ENCODE data around the gene CDKN1B. TPM values are rescaled to one million over a fixed set of nuclear protein-coding genes. Genes with fewer than 3 reads are reported as not detected.

Gene CDKN1B
- total RNA-seq, 1 donor from 2014 or later: 84.2 TPM

DNA sequence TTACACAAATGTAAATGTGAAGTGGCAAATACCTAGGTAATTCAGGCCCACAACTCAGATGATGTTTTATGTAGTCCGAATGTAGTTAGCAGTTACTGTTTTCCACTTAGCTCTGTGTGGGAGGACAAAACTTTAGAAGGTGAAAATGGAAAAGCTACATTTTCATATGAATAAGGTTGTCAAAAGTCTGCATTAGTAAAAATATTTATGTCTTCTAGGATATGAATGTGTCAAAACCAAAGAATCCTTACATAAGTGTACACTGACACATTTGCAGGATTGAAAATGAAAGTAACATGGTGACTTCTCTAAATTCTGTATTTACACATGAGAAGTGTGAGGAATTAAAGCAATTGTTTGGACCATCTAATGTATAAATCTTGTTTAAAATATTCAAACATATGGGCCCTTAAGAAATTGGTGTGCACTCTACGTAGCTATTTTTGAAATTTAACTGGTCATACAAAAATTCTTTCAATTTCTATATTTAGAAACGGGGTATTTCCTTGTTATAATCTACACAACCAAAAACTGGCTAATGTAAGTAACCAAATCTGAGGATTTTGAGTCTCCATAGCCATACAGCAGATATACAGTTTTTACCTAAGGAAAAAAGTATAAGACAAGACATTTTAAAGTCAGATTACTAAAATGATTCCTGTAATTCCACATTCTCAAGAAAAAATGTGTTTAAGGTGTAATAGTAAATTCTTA, 5.4 kb downstream of the CDKN1B start:
- H3K9ac ChIP-seq: no peak overlapping the region
- peaks cover 78% of the 10 kb centered on the region for H3K79me2 ChIP-seq (ENCODE audit: low read depth)
- peaks cover 10% of the 10 kb centered on the region for H3K27me3 Mint-ChIP-seq (ENCODE audit: insufficient read depth, low read depth)
- no peaks in the 10 kb centered on the region for H3K9me3 Mint-ChIP-seq
- peaks cover 54% of the 10 kb centered on the region for H3K4me1 Mint-ChIP-seq
- H3K4me2 ChIP-seq: peak overlapping the region; percentile 97
- H3K4me3 ChIP-seq: peak overlapping the region; percentile 84
- peaks cover 45% of the 10 kb centered on the region for H3K4me1 ChIP-seq
- H3K27ac ChIP-seq: peak overlapping the region; percentile 99
- peaks cover 31% of the 10 kb centered on the region for H3K36me3 ChIP-seq
- H4K20me1 ChIP-seq (ENCODE audit: low read depth): peaks cover 48% of the 10 kb centered on the region
- H3K27me3 ChIP-seq: no peaks in the 10 kb centered on the region
- peaks cover 27% of the 10 kb centered on the region for H3K36me3 Mint-ChIP-seq
- peak overlapping the region; percentile 91 for H3K27ac Mint-ChIP-seq
- TF ChIP-seq, protein P1, sequence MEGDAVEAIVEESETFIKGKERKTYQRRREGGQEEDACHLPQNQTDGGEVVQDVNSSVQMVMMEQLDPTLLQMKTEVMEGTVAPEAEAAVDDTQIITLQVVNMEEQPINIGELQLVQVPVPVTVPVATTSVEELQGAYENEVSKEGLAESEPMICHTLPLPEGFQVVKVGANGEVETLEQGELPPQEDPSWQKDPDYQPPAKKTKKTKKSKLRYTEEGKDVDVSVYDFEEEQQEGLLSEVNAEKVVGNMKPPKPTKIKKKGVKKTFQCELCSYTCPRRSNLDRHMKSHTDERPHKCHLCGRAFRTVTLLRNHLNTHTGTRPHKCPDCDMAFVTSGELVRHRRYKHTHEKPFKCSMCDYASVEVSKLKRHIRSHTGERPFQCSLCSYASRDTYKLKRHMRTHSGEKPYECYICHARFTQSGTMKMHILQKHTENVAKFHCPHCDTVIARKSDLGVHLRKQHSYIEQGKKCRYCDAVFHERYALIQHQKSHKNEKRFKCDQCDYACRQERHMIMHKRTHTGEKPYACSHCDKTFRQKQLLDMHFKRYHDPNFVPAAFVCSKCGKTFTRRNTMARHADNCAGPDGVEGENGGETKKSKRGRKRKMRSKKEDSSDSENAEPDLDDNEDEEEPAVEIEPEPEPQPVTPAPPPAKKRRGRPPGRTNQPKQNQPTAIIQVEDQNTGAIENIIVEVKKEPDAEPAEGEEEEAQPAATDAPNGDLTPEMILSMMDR (IDR thresholded peaks at IDR 0.05): no peak
- TF ChIP-seq EZH2phosphoT487 (IDR thresholded peaks at IDR 0.05): no peak
- TF ChIP-seq EZH2 (IDR thresholded peaks at IDR 0.05): no peak
- DNase-seq (ENCODE audit: low spot score): no peak
- H3K9me3 ChIP-seq (ENCODE audit: low read depth): no peaks in the 10 kb centered on the region
- peaks cover 74% of the 10 kb centered on the region for H3F3A ChIP-seq (ENCODE audit: low read depth)
- no peak overlapping the region for H2AFZ ChIP-seq (replicated peaks)
- H3K4me3 Mint-ChIP-seq: peak overlapping the region; percentile 94

DNA sequence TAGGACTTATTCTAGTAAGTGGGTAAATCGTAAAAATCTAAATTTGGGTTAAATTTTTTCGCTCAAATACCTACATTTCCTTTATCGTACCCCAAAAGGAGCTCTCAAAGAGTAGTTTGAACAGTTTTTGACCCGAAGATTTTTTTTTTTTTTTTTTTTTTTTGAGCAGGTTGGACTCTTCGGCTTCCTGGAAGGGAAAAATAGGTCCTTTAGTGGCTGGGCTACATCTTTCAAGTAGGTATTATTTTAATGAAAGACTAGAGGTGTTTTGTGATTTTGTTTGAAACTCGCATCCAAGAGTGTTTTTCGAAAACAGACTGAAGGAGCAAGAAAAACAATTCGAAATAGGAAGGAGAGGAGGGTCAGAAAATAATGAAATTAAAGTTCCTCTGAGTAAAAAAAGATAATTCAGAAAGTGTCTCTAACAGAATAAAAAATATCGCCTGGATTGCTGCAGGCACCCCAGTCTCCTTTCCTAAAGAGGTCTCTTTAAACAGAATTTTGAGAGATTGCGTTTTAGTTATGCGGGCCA, 6.0 kb downstream of the CDKN1B start:
- Mint-ChIP-seq H3K27me3 (ENCODE audit: insufficient read depth, low read depth) (peaks cover 11% of the 10 kb centered on the region), H3K27ac (peak overlapping the region; percentile 91), H3K4me3 (peak overlapping the region; percentile 94), H3K9me3 (no peaks in the 10 kb centered on the region), H3K36me3 (peaks cover 23% of the 10 kb centered on the region), H3K4me1 (peaks cover 54% of the 10 kb centered on the region)
- Histone ChIP-seq H3K9ac (peak overlapping the region; percentile 42), H3K27ac (peak overlapping the region; percentile 99), H3F3A (ENCODE audit: low read depth) (peaks cover 73% of the 10 kb centered on the region), H3K4me1 (peaks cover 45% of the 10 kb centered on the region), H3K36me3 (peaks cover 31% of the 10 kb centered on the region), H3K79me2 (ENCODE audit: low read depth) (peaks cover 78% of the 10 kb centered on the region), H4K20me1 (ENCODE audit: low read depth) (peaks cover 45% of the 10 kb centered on the region), H3K4me2 (peak overlapping the region; percentile 97), H3K27me3 (no peaks in the 10 kb centered on the region), H3K4me3 (peak overlapping the region; percentile 84), H2AFZ (replicated peaks) (peak overlapping the region; percentile 7), H3K9me3 (ENCODE audit: low read depth) (no peaks in the 10 kb centered on the region)
- no peak for DNase-seq (ENCODE audit: low spot score)
- no peak for TF ChIP-seq EZH2 (IDR thresholded peaks at IDR 0.05)
- TF ChIP-seq EZH2phosphoT487 (IDR thresholded peaks at IDR 0.05): no peak
- TF ChIP-seq, protein P1 (IDR thresholded peaks at IDR 0.05): no peak

DNA sequence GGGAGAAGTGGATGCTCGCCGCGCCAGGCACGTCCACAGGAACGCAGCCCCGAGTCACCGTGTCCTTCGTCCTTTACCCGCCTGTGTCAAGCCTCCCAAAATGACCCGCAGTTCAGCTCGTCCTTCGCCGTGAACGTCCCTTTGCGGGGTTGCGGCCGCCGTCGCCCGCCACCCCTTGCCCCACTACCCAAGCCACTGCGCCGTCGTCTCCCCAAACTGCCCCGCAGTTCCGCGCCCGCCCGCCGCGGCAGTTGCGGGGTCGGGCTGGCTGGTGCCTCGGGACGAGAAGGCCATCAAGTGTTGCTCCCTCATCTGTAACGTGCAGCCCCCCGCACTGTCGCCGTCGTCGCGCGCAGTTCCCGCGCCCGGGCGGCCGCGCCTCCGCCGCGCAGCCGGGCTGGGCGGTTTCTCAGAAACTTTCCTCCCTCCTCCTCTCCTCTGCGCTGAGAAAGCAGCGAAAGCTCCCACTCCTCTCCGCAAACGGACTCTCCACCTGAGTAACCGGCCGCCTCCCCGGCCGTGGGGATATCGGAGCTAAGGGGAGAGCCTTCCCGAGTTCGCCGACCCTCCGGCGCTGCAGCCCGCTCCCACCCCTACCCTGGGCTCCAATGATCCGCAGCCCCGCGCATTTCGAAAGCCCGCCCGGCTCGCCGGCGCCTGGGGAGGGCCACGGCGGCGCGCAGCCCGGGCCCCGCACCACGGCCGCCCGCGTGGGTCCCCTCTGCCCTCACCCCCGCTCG, 6.7 kb downstream of the CDKN1B start:
- H3K27ac Mint-ChIP-seq: peak overlapping the region; percentile 91
- peaks cover 20% of the 10 kb centered on the region for H3K36me3 Mint-ChIP-seq
- H3K9me3 Mint-ChIP-seq: no peaks in the 10 kb centered on the region
- H3K27me3 ChIP-seq: no peaks in the 10 kb centered on the region
- H3K4me1 Mint-ChIP-seq: peaks cover 53% of the 10 kb centered on the region
- peaks cover 39% of the 10 kb centered on the region for H4K20me1 ChIP-seq (ENCODE audit: low read depth)
- H3K9me3 ChIP-seq (ENCODE audit: low read depth): no peaks in the 10 kb centered on the region
- H3K9ac ChIP-seq: peak overlapping the region; percentile 42
- H3K79me2 ChIP-seq (ENCODE audit: low read depth): peaks cover 75% of the 10 kb centered on the region
- H3K4me1 ChIP-seq: peaks cover 45% of the 10 kb centered on the region
- peaks cover 9% of the 10 kb centered on the region for H3K27me3 Mint-ChIP-seq (ENCODE audit: insufficient read depth, low read depth)
- H3K27ac ChIP-seq: peak overlapping the region; percentile 99
- TF ChIP-seq, protein P1 (IDR thresholded peaks at IDR 0.05): no peak
- peak; percentile 7 for TF ChIP-seq EZH2 (IDR thresholded peaks at IDR 0.05)
- H3F3A ChIP-seq (ENCODE audit: low read depth): peaks cover 68% of the 10 kb centered on the region
- H3K36me3 ChIP-seq: peaks cover 31% of the 10 kb centered on the region
- peak overlapping the region; percentile 7 for H2AFZ ChIP-seq (replicated peaks)
- peak overlapping the region; percentile 97 for H3K4me2 ChIP-seq
- H3K4me3 ChIP-seq: peak overlapping the region; percentile 84
- DNase-seq (ENCODE audit: low spot score): peak; percentile 64
- H3K4me3 Mint-ChIP-seq: peak overlapping the region; percentile 94
